Coronary artery (tissue), 2 donors: ENCODE results near the gene KCNH5.

Experiments used
- DNase-seq: peaks from one replicate; pipeline ENCODE4 v3.0.0-alpha.2; 2017; ENCODE audit warnings: low spot score
- H3K27ac ChIP-seq, 2 donors: fragments of 200-600 bp; sonication (generic); one replicate each; pipeline ENCODE4 v1.5.1; 2016 to 2019
- H3K4me3 ChIP-seq: fragments of 200-600 bp; sonication (generic); 2 replicates; pipeline ENCODE4 v1.5.1; 2016; ENCODE audit warnings: mild to moderate bottlenecking, moderate library complexity
- CTCF ChIP-seq: fragments of 200-600 bp; sonication (generic); IDR thresholded peaks from one replicate; pipeline ENCODE4 v1.5.1; 2019; ENCODE audit warnings: antibody characterized with exemption

KCNH5 gene

GRCh38 chr14:62662811-62663455 is 382.3 kb downstream of the KCNH5 start:
- DNase-seq: no peak
- no peak overlapping the region for H3K27ac ChIP-seq
- H3K4me3 ChIP-seq: no peak overlapping the region
- no peak for TF ChIP-seq CTCF

- DNase-seq: no peak
- Histone ChIP-seq H3K4me3 (no peak overlapping the region), H3K27ac (no peak overlapping the region)
- no peak for TF ChIP-seq CTCF
Observed at GRCh38 chr14:62661818-62662217, 383.4 kb downstream of the KCNH5 start.

- DNase-seq: no peak
- no peak overlapping the region for H3K27ac ChIP-seq
- no peak overlapping the region for H3K4me3 ChIP-seq
- no peak for TF ChIP-seq CTCF
Observed at GRCh38 chr14:62658631-62659030, 386.6 kb downstream of the KCNH5 start.

GRCh38 chr14:62657376-62657775 is 387.9 kb downstream of the KCNH5 start:
- no peak for DNase-seq

GRCh38 chr14:62655166-62655565 is 390.1 kb downstream of the KCNH5 start:
- no peak for DNase-seq
- no peak for TF ChIP-seq CTCF
- no peak overlapping the region for H3K4me3 ChIP-seq
- no peak overlapping the region for H3K27ac ChIP-seq

More at GRCh38 chr14:62657376-62657775, 387.9 kb downstream of the KCNH5 start:
- H3K27ac ChIP-seq: no peak overlapping the region
- no peak overlapping the region for H3K4me3 ChIP-seq
- TF ChIP-seq CTCF: no peak

GRCh38 chr14:62654641-62655040 is 390.6 kb downstream of the KCNH5 start:
- DNase-seq: no peak
- H3K4me3 ChIP-seq: no peak overlapping the region

More at GRCh38 chr14:62654641-62655040, 390.6 kb downstream of the KCNH5 start:
- TF ChIP-seq CTCF: no peak
- H3K27ac ChIP-seq: no peak overlapping the region
